ENCODE results near the gene MYBPC1.

- TF ChIP-seq, protein P1, sequence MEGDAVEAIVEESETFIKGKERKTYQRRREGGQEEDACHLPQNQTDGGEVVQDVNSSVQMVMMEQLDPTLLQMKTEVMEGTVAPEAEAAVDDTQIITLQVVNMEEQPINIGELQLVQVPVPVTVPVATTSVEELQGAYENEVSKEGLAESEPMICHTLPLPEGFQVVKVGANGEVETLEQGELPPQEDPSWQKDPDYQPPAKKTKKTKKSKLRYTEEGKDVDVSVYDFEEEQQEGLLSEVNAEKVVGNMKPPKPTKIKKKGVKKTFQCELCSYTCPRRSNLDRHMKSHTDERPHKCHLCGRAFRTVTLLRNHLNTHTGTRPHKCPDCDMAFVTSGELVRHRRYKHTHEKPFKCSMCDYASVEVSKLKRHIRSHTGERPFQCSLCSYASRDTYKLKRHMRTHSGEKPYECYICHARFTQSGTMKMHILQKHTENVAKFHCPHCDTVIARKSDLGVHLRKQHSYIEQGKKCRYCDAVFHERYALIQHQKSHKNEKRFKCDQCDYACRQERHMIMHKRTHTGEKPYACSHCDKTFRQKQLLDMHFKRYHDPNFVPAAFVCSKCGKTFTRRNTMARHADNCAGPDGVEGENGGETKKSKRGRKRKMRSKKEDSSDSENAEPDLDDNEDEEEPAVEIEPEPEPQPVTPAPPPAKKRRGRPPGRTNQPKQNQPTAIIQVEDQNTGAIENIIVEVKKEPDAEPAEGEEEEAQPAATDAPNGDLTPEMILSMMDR (conservative IDR thresholded peaks at IDR 0.05; ENCODE audit: low read depth, low read length) = no peak
- no peak for TF ChIP-seq RFX5 (IDR thresholded peaks at IDR 0.05; ENCODE audit: low read depth, low read length)
These were observed 135.1 kb downstream of the MYBPC1 start for GRCh38 chr12:101729842-101730241.

All from IMR-90 (cell line).